BE2C (cell line): ENCODE measurements around the gene BABAM2.
A peak's percentile ranks its signal among the peaks of the same experiment; 100 is the strongest.

Source experiments
- DNase-seq: peaks from one replicate; pipeline ENCODE4 v3.0.0-alpha.2; 2020
- H3K27me3 ChIP-seq: fragments of 250-450 bp; sonication (Bioruptor Pico); 2 replicates; pipeline ENCODE4 v1.5.1; 2020; ENCODE audit warnings: mild to moderate bottlenecking
- H3K36me3 ChIP-seq: fragments of 250-450 bp; sonication (Bioruptor Pico); 2 replicates; pipeline ENCODE4 v1.5.1; 2020; ENCODE audit warnings: mild to moderate bottlenecking
- H3K4me1 ChIP-seq: fragments of 250-450 bp; sonication (Bioruptor Pico); 2 replicates; pipeline ENCODE4 v1.5.1; 2020
- H3K4me3 ChIP-seq: 2 replicates; pipeline ENCODE4 v1.5.1; 2011; ENCODE audit warnings: low read depth, low read length
- H3K9me3 ChIP-seq: fragments of 250-450 bp; sonication (Bioruptor Pico); 2 replicates; pipeline ENCODE4 v1.5.1; 2020
- CTCF ChIP-seq: IDR thresholded peaks from 2 replicates; pipeline ENCODE4 v1.5.1; 2012; ENCODE audit warnings: mild to moderate bottlenecking, low read depth, low read length

BABAM2 gene

GRCh38 chr2:28155627-28156026 lies 265.1 kb downstream of the BABAM2 start:
- peak; percentile 28 for DNase-seq
- TF ChIP-seq CTCF: peak; percentile 92
- Histone ChIP-seq H3K9me3 (no peaks in the 10 kb centered on the region; the same call in 1 of the 2 replicates), H3K27me3 (no peaks in the 10 kb centered on the region), H3K36me3 (no peaks in the 10 kb centered on the region), H3K4me3 (no peak overlapping the region), H3K4me1 (no peaks in the 10 kb centered on the region; the same call in 1 of the 2 replicates)

- no peak for TF ChIP-seq CTCF
- Histone ChIP-seq H3K4me1 (peaks cover 3% of the 10 kb centered on the region), H3K9me3 (no peaks in the 10 kb centered on the region; the same call in 1 of the 2 replicates), H3K4me3 (no peak overlapping the region), H3K27me3 (no peaks in the 10 kb centered on the region), H3K36me3 (no peaks in the 10 kb centered on the region)
- no peak for DNase-seq
Measured at GRCh38 chr2:28158791-28159190, 268.3 kb downstream of the BABAM2 start.

- DNase-seq: no peak
- Histone ChIP-seq H3K27me3 (no peaks in the 10 kb centered on the region), H3K4me1 (peaks cover 15% of the 10 kb centered on the region), H3K36me3 (no peaks in the 10 kb centered on the region), H3K4me3 (no peak overlapping the region), H3K9me3 (no peaks in the 10 kb centered on the region; the same call in 1 of the 2 replicates)
- no peak for TF ChIP-seq CTCF
Measured at GRCh38 chr2:28160986-28161425, 270.5 kb downstream of the BABAM2 start.

- Histone ChIP-seq H3K9me3 (no peaks in the 10 kb centered on the region), H3K36me3 (no peaks in the 10 kb centered on the region), H3K4me1 (peaks cover 18% of the 10 kb centered on the region), H3K27me3 (no peaks in the 10 kb centered on the region), H3K4me3 (no peak overlapping the region)
- no peak for TF ChIP-seq CTCF
- no peak for DNase-seq
Measured at GRCh38 chr2:28161466-28161865, 270.9 kb downstream of the BABAM2 start.

DNA sequence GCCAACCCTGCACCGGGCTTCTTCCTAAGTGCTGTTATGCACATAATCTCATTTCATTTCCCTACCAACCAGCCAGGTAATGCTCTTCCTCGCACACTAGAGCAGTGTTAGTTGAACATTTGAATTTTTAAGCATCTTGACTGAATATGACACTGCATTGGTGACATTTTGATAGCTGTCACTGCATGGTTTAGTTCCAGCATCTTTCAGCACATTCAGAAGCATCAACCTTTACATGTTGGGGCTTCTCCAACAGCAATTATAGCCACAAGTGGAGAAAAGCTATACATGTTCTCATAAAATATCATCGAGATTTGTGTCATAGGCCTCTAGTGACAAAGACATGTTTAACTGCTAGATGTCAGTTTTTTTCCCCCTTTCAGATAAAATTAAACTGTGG lies 272.0 kb downstream of the BABAM2 start:
- Histone ChIP-seq H3K4me3 (no peak overlapping the region), H3K36me3 (no peaks in the 10 kb centered on the region), H3K4me1 (peaks cover 18% of the 10 kb centered on the region), H3K27me3 (no peaks in the 10 kb centered on the region), H3K9me3 (no peaks in the 10 kb centered on the region)
- no peak for TF ChIP-seq CTCF
- no peak for DNase-seq

- Histone ChIP-seq H3K4me3 (no peak overlapping the region), H3K27me3 (no peaks in the 10 kb centered on the region), H3K36me3 (no peaks in the 10 kb centered on the region), H3K4me1 (peaks cover 18% of the 10 kb centered on the region), H3K9me3 (no peaks in the 10 kb centered on the region)
- DNase-seq: no peak
- no peak for TF ChIP-seq CTCF
Measured at GRCh38 chr2:28163028-28163427, 272.5 kb downstream of the BABAM2 start.
